Heart right ventricle (tissue), 16 donors: ENCODE data around the gene CEP152. TPM values are rescaled to one million over a fixed set of nuclear protein-coding genes. Genes with fewer than 3 reads are reported as not detected.
A peak's percentile ranks its signal among the peaks of the same experiment; 100 is the strongest.

ENCODE experiments used
- ATAC-seq, 8 donors: fragments of 200-7000 bp; cut with Tn5 transposase; one replicate each; pipeline ENCODE4 v1.9.1; 2020; ENCODE audit warnings: mild to moderate bottlenecking in 8 of 8, moderate library complexity in 8 of 8, moderate number of reproducible peaks in 1 of 8
- DNase-seq, 2 donors: peaks; one replicate each; pipeline ENCODE4 v3.0.0-alpha.2; 2020
- H3K27ac ChIP-seq, 10 donors: fragments of 200-600 bp; sonication (generic) in 2 of 10; one replicate each; pipeline versions ENCODE4 v1.5.0 to v1.8.0; 2020 to 2022; ENCODE audit warnings: mild to moderate bottlenecking in 3 of 10
- H3K27me3 ChIP-seq, 7 donors: fragments of 200-600 bp; one replicate each; pipeline ENCODE4 v1.8.0; 2021 to 2022; ENCODE audit warnings: mild to moderate bottlenecking in 2 of 7
- H3K36me3 ChIP-seq, 9 donors: fragments of 200-600 bp; sonication (generic) in 1 of 9; one replicate each; pipeline versions ENCODE4 v1.5.0 to v1.8.0; 2020 to 2022; ENCODE audit warnings: mild to moderate bottlenecking in 2 of 9
- H3K4me1 ChIP-seq, 9 donors: fragments of 200-600 bp; sonication (generic) in 1 of 9; one replicate each; pipeline versions ENCODE4 v1.5.0 to v1.8.0; 2020 to 2022; ENCODE audit warnings: mild to moderate bottlenecking in 4 of 9
- H3K4me3 ChIP-seq, 10 donors: fragments of 200-600 bp; sonication (generic) in 2 of 10; one replicate each; pipeline versions ENCODE4 v1.5.0 to v1.8.0; 2020 to 2022; ENCODE audit warnings: mild to moderate bottlenecking in 7 of 10, moderate library complexity in 2 of 10
- H3K9me3 ChIP-seq, 11 donors: fragments of 200-600 bp in 10 of 11; sonication (generic) in 2 of 11; one replicate each; pipeline versions ENCODE4 v1.5.0 to v1.8.0; 2013 to 2022; ENCODE audit warnings: mild to moderate bottlenecking in 2 of 11, control low read depth in 1 of 11, moderate library complexity in 1 of 11
- CTCF ChIP-seq, 9 donors: fragments of 200-600 bp; sonication (generic) in 2 of 9; IDR thresholded peaks; one replicate each; pipeline versions ENCODE4 v1.5.0 to v1.8.0; 2021 to 2022; ENCODE audit warnings: antibody characterized with exemption in 9 of 9, mild to moderate bottlenecking in 5 of 9, moderate library complexity in 1 of 9
- WGBS, 2 donors: extraction: QIAGEN DNeasy Blood & Tissue Kit; methylation state at CpG; one replicate each; pipeline ENCODE4 v1.1.7; 2013; ENCODE audit warnings: inconsistent platforms in 1 of 2; 5-methylcytosine and 5-hydroxymethylcytosine counted together
- intact Hi-C, 10 donors: fragments of 100-400 bp; cut with DNase I; formaldehyde crosslinking; loops; one replicate each; pipeline versions ENCODE4 v1.11.1 to v1.14.2; 2022
- polyA plus RNA-seq, 2 donors: library from polyadenylated mRNA; stranded (reverse); fragments of 200-250 nt; gene quantifications; one replicate each; pipeline ENCODE4 v1.2.3, GENCODE V29; 2013
- total RNA-seq, 10 donors: library from RNA; stranded (reverse); fragmentation: NEBNext Ultra II Directional in 3 of 10; extraction: Animal tissue kit (Norgen Biotek cat#: 25700) in 3 of 10; gene quantifications; one replicate each; pipeline versions ENCODE4 v1.2.1 to v1.2.4, GENCODE V29; 2021 to 2023
- donor health status: Arrhythmogenic right ventricular cardiomyopathy.
- donor health status: ischemic (EF 13 %, LVEDD 7.1; RV severe dilation, severe dysfunction).
- donor health status: healthy with polysubstance abuse.
- donor health status: DM: no; HTN: yes; CAD: no.
- donor health status: DM: no; HTN: no; CAD: no.
- donor health status: ischemic (EF 25% LVEDD 6.9; RV normal size, moderate dysfunction).
- donor health status: ischemic (EF 25% LVEDD 5.7; RV mildly dilated, moderate dysfunction).
- donor health status: healthy.
- donor health status: DM: yes; HTN: yes; CAD: no.
- donor health status: Ischemic cardiomyopathy.
- donor health status: ischemic (EF 35%, LVEDD 5.7; RV mildly dilated, moderate dysfunction).
- donor health status: nonischemic (EF 11% LVEDD 7.7; RV severe dilation, severe dysfunction).
- donor health status: DM: yes; HTN: yes; CAD: no.
- donor health status: PGD.
- donor health status: ischemic (EF 29% LVEDD 5.4; RV normal size, mild dysfunction).
- donor health status: nonischemic (EF 23%, LVEDD 6.1; RV moderate dilation, normal function).

The CEP152 gene
- total and polyA plus RNA-seq, 12 donors = 0.51 to 1.8 (median 1.1) TPM

GRCh38 chr15:48823237-48823636 lies 12.4 kb upstream of the CEP152 start:
- H3K27ac ChIP-seq = no peak overlapping the region
- no peaks in the 10 kb centered on the region for H3K27me3 ChIP-seq
- WGBS, 2 donors = 0 to 11% methylated on average over 1 of the region's 1 CpG
- H3K4me3 ChIP-seq = no peak overlapping the region
- ATAC-seq (no peak), DNase-seq (no peak)
- TF ChIP-seq CTCF (IDR thresholded peaks at IDR 0.05) = no peak
- H3K36me3 ChIP-seq = no peaks in the 10 kb centered on the region
- intact Hi-C loops = no loop called here
- no peaks in the 10 kb centered on the region for H3K4me1 ChIP-seq
- H3K9me3 ChIP-seq = peaks cover 0 to 10% (median 0%) of the 10 kb centered on the region in 11 donors

- no peaks in the 10 kb centered on the region for H3K36me3 ChIP-seq
- no peaks in the 10 kb centered on the region for H3K9me3 ChIP-seq
- peaks cover 0 to 18% (median 9%) of the 10 kb centered on the region in 9 donors for H3K4me1 ChIP-seq
- intact Hi-C loops = no loop called here
- 83 to 85% methylated on average over 2 of the region's 2 CpGs for WGBS, 2 donors
- no peak overlapping the region for H3K27ac ChIP-seq
- H3K4me3 ChIP-seq = no peak overlapping the region
- no peaks in the 10 kb centered on the region for H3K27me3 ChIP-seq
- ATAC-seq (no peak), DNase-seq (no peak)
- no peak for TF ChIP-seq CTCF (IDR thresholded peaks at IDR 0.05)
These were observed 3.4 kb upstream of the CEP152 start for GRCh38 chr15:48814286-48814685.

- no peaks in the 10 kb centered on the region for H3K36me3 ChIP-seq
- H3K9me3 ChIP-seq = no peaks in the 10 kb centered on the region
- ATAC-seq (no peak), DNase-seq (no peak)
- H3K4me1 ChIP-seq = peaks cover 0 to 21% (median 12%) of the 10 kb centered on the region in 9 donors
- intact Hi-C loops = no loop called here
- TF ChIP-seq CTCF (IDR thresholded peaks at IDR 0.05) = no peak
- no peak overlapping the region for H3K27ac ChIP-seq
- H3K27me3 ChIP-seq = no peaks in the 10 kb centered on the region
- 10 to 11% methylated on average over 25 of the region's 25 CpGs for WGBS, 2 donors
- H3K4me3 ChIP-seq = peak overlapping the region; percentile 56 to 84 (median 70)
These were observed 573 bp upstream of the CEP152 start for GRCh38 chr15:48811325-48811958.

GRCh38 chr15:48806151-48806550 lies 4.7 kb downstream of the CEP152 start:
- ATAC-seq (no peak), DNase-seq (peak in 1 of 2 donors; percentile 62)
- Histone ChIP-seq H3K36me3 (no peaks in the 10 kb centered on the region), H3K4me1 (peaks cover 0 to 26% (median 17%) of the 10 kb centered on the region in 9 donors), H3K4me3 (no peak overlapping the region), H3K27me3 (no peaks in the 10 kb centered on the region), H3K9me3 (no peaks in the 10 kb centered on the region), H3K27ac (no peak overlapping the region)
- intact Hi-C loops = loop anchor here in 5 of 10 donors (5.0 to 10.0 kb wide), 3 partner anchors 161 to 451 kb away; partner anchors contain the start of gene FBN1 (in 1 of the 5)
- WGBS, 2 donors = 32 to 44% methylated on average over 2 of the region's 2 CpGs
- no peak for TF ChIP-seq CTCF (IDR thresholded peaks at IDR 0.05)
